Measurements from ENCODE around the gene B3GNT7. TPM values are rescaled to one million over a fixed set of nuclear protein-coding genes. Genes with fewer than 3 reads are reported as not detected.

Gene B3GNT7
- total RNA-seq, 1 donor from 2014 or later: 3.9 TPM

- DNase-seq (ENCODE audit: low spot score): no peak
Measured at GRCh38 chr2:231383416-231384108, 11.9 kb upstream of the B3GNT7 start.

GRCh38 chr2:231384109-231384435, 11.4 kb upstream of the B3GNT7 start:
- DNase-seq (ENCODE audit: low spot score): no peak

DNA sequence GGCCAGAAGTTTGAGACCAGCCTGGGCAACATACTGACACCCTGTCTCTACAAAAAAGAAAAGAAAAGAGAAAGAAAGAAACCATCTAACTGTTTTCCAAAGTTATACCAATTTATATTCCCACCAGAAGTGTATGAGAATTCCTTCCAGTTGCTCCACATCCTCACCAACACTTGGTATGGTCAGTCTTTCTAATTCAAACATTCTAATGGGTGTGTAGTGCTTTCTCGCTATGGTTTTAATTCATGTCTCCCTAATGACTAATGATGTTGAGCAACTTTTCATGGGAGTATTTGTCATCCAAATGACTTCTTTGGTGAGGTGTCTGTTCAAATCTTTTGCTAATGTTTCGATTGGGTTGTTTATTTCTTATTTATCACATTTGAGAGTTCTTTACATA, 10.5 kb upstream of the B3GNT7 start:
- DNase-seq (ENCODE audit: low spot score): no peak

- no peak for DNase-seq (ENCODE audit: low spot score)
Measured at GRCh38 chr2:231385429-231385828, 10.1 kb upstream of the B3GNT7 start.

DNA sequence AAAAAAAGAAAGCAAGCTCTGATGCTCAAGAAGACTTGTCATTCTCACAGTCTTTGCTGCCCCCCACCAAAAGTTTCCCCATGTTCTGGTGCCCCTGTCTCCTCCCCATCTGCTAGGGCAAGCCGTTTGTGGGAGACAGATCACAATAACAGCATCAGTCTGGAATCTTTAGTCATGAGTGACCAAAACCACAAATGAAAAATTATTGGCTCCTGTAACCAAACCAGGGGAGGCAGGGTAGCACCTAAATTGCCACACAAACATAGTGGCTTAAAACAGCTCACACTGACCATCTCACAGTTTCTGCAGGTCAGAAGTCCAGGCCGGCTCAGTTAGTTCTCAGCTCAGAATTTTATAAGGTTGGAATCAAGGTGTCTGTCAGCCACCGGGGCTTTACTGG, 9.1 kb upstream of the B3GNT7 start:
- no peak for DNase-seq (ENCODE audit: low spot score)

GRCh38 chr2:231387904-231388724, 7.4 kb upstream of the B3GNT7 start:
- DNase-seq (ENCODE audit: low spot score): no peak

GRCh38 chr2:231388725-231389346, 6.7 kb upstream of the B3GNT7 start:
- DNase-seq (ENCODE audit: low spot score): no peak

GRCh38 chr2:231390667-231391066, 4.8 kb upstream of the B3GNT7 start:
- no peak for DNase-seq (ENCODE audit: low spot score)

- DNase-seq (ENCODE audit: low spot score): no peak
Measured at GRCh38 chr2:231391981-231392380, 3.5 kb upstream of the B3GNT7 start.

- DNase-seq (ENCODE audit: low spot score): no peak
Measured at GRCh38 chr2:231392431-231393148, 2.9 kb upstream of the B3GNT7 start.

- no peak for DNase-seq (ENCODE audit: low spot score)
Measured at GRCh38 chr2:231393149-231394131, 2.1 kb upstream of the B3GNT7 start.

DNA sequence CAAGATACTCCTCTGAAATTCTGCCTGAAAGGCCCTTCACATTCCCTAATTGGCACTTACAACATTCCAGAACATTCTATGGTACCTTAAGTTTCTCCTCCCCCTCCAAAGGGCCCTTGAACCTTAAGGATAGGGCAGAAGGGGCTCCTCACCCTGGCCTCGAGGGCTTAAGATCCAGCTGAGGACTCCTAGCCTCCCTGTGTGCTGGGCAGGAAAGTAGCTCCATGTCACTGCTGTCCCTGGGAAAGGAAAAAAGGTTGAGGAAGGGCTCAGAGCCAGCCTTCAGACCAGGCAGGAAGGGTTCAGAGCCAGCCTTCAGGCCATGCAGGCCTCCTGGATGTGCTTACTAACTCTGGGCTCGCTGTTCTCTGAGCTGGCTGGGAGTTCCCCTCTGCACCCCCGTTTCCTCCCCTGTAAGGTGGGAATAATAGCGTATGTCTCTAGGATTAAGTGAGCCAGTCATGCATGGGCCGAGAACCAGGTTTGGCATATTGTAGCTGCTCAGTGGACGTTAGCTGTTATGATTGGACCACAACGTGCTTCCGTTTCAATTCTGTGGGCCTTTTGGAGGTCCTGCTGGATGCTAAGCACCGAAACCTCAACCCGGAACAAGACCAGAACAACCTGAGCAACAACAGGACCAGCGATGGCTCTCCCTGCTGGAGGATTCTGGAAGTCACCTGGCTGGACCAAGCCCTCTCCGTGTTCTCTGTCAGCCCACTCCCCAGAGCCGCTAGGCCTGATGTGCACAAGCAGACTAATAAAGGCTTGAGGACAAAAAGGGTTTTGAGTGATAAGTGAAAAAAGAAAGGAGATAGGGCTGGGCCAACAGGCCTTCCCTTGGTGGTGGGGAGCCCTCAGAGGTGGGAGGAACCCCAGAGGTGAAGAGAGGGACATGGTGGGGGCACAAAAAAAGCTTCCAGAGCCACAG, 1.0 kb upstream of the B3GNT7 start:
- DNase-seq (ENCODE audit: low spot score): no peak

DNA sequence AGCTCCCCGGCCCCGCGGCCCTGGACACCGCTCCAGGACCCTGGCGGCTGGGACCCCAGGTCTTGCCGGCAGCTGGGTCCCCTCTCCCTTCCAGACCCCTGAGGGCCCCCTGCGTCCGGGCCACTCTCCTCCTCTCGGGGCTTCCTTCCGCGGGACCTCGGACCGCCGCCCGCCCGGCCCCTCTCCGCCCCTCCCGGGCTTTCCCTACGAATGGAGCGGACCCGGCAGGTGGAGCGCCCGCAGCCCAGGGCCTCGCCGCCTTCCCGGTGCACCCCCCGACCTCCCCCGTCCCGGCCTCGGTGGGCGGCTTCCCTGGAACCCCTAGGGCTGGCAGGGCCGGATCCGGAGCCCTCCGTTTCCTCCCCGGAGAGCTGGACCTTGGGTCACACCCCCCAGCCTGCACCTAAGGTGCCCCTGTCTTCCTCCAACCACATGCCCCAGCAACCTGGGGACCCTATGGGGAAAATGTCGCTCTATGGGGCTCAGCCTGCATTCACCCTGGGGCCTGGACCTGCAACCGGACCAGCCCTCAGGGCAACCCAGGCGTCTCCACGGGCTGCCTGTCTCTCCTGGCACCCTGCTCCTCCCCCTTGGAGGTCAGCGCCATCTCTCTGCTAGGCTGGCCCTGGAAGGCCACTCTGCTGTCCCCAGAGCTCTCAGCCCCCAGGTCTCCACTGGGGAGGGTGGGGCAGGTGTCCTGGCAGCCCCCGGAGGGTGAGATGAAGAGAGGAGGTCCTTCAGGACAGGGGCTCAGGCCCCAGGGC, 730 bp downstream of the B3GNT7 start:
- DNase-seq (ENCODE audit: low spot score): no peak

GRCh38 chr2:231397011-231397927, 1.8 kb downstream of the B3GNT7 start:
- no peak for DNase-seq (ENCODE audit: low spot score)

GRCh38 chr2:231397928-231398294, 2.4 kb downstream of the B3GNT7 start:
- DNase-seq (ENCODE audit: low spot score): no peak

DNA sequence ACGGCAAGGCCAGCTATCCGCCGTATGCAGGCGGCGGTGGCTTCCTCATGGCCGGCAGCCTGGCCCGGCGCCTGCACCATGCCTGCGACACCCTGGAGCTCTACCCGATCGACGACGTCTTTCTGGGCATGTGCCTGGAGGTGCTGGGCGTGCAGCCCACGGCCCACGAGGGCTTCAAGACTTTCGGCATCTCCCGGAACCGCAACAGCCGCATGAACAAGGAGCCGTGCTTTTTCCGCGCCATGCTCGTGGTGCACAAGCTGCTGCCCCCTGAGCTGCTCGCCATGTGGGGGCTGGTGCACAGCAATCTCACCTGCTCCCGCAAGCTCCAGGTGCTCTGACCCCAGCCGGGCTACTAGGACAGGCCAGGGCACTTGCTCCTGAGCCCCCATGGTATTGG, 3.1 kb downstream of the B3GNT7 start:
- DNase-seq (ENCODE audit: low spot score): no peak

GRCh38 chr2:231399046-231399852, 3.7 kb downstream of the B3GNT7 start:
- no peak for DNase-seq (ENCODE audit: low spot score)
